ENCODE data around the gene A3GALT2. TPM values are rescaled to one million over a fixed set of nuclear protein-coding genes. Genes with fewer than 3 reads are reported as not detected.

Gene A3GALT2
- total RNA-seq, 1 experiment from 2014 or later, result not detected

- H4K20me1 ChIP-seq (ENCODE audit: control insufficient read depth, insufficient read depth, insufficient read length), result no peaks in the 10 kb centered on the region
- no peak overlapping the region for H3K9ac ChIP-seq (ENCODE audit: extremely low read depth, insufficient read length, low read length)
- H2BK15ac ChIP-seq (ENCODE audit: low read depth, low read length), result no peak overlapping the region
- no peak overlapping the region for H3T11ph ChIP-seq (ENCODE audit: low read length)
- H3K9me3 ChIP-seq (ENCODE audit: control insufficient read depth, low read depth, low read length), result no peaks in the 10 kb centered on the region
- H3K18ac ChIP-seq (ENCODE audit: insufficient read length, low read depth, low read length), result no peak overlapping the region
- H2BK12ac ChIP-seq (ENCODE audit: insufficient read length, low read depth, low read length), result no peak overlapping the region
- DNase-seq, result no peak
- no peak overlapping the region for H3K56ac ChIP-seq (ENCODE audit: insufficient read length, low read depth, low read length)
- H2AFZ ChIP-seq (ENCODE audit: low read length), result no peak overlapping the region
- H3K4me1 Mint-ChIP-seq, result peaks cover 58 to 70% of the 10 kb centered on the region in 2 experiments
- WGBS (ENCODE audit: extremely low coverage, insufficient read length, low lambda C conversion rate), result no CpG with 5 or more reads among the region's 1 CpG
- no peak overlapping the region for H2BK120ac ChIP-seq (ENCODE audit: low read depth, low read length, poor library complexity, severe bottlenecking)
- H3K4ac ChIP-seq (ENCODE audit: low read depth, low read length), result no peak overlapping the region
- H3K27ac Mint-ChIP-seq, result peak overlapping the region in 2 of 3 experiments; percentile 14 to 98; a peak in 3 of 7 replicates
- no peak overlapping the region for H3K23ac ChIP-seq (ENCODE audit: insufficient read length, low read depth, low read length)
- H4K5ac ChIP-seq (ENCODE audit: insufficient read length, low read depth, low read length), result no peak overlapping the region
- H4K8ac ChIP-seq (replicated peaks; ENCODE audit: insufficient read length, low read depth, low read length), result no peak overlapping the region
- peaks cover 0 to 7% (median 0%) of the 10 kb centered on the region in 3 experiments; a peak in 2 of 7 replicates for H3K36me3 Mint-ChIP-seq (ENCODE audit: insufficient read depth in 1 of 3, low read depth in 3 of 3)
- H3K4me3 Mint-ChIP-seq, result no peak overlapping the region; a peak in 1 of 5 replicates
- no peak overlapping the region for H3K14ac ChIP-seq (ENCODE audit: insufficient read depth, low read length)
- H2BK20ac ChIP-seq (ENCODE audit: low read depth, low read length, poor library complexity, severe bottlenecking), result no peak overlapping the region
- H3K79me1 ChIP-seq (ENCODE audit: insufficient read depth, low read depth, low read length, poor library complexity, severe bottlenecking), result no peaks in the 10 kb centered on the region
- H3K4me2 ChIP-seq (ENCODE audit: insufficient read depth, insufficient read length, low read length), result no peak overlapping the region
- H2BK5ac ChIP-seq (ENCODE audit: insufficient read length, low read length), result no peak overlapping the region
- H3K27ac ChIP-seq (ENCODE audit: insufficient read length, low read depth, low read length), result no peak overlapping the region
- peaks cover 5% of the 10 kb centered on the region for H3K27me3 Mint-ChIP-seq (ENCODE audit: low read depth)
- peaks cover 10% of the 10 kb centered on the region for H3K4me1 ChIP-seq (ENCODE audit: insufficient read depth, low read length)
- no peaks in the 10 kb centered on the region for H3K79me2 ChIP-seq (ENCODE audit: insufficient read depth, low read length)
- no peak overlapping the region for H4K91ac ChIP-seq (ENCODE audit: insufficient read length, low read depth, low read length)
- H3K9me3 Mint-ChIP-seq, result no peaks in the 10 kb centered on the region
- H2AK5ac ChIP-seq (ENCODE audit: insufficient read length, low read length), result no peak overlapping the region
- TF ChIP-seq CTCF (conservative IDR thresholded peaks at IDR 0.05), result no peak
- H3K27me3 ChIP-seq (ENCODE audit: insufficient read depth, low read length), result no peaks in the 10 kb centered on the region
- no peaks in the 10 kb centered on the region for H3K23me2 ChIP-seq (ENCODE audit: insufficient read length, low read depth, low read length, poor library complexity, severe bottlenecking)
These were observed 17.1 kb upstream of the A3GALT2 start for GRCh38 chr1:33338048-33338439.

Measured in H9 (cell line).